ENCODE data around the gene PCTP.

DNA sequence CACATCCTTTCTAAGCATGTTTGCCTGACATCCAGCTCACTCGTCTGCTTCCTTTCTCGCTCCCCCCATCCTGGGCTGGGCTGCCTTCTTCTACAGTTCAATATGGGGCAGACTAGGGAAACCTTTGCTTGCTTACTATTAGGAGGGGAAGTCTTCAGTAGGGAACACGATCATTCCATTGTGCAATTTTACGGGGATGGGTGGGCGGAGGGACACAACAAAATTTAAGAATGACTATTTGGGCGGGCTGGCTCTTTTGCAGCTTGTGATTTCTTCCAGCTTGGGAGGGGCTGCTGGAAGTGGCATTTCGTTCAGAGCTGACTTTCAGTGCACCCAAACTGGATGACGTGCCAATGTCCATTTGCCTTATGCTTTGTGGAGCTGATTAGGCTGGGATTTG is 25.4 kb downstream of the PCTP start:
- TF ChIP-seq POLR2A (IDR thresholded peaks at IDR 0.05) (no peak), EP300 (IDR thresholded peaks at IDR 0.05) (no peak)
- TF ChIP-seq, protein P1, sequence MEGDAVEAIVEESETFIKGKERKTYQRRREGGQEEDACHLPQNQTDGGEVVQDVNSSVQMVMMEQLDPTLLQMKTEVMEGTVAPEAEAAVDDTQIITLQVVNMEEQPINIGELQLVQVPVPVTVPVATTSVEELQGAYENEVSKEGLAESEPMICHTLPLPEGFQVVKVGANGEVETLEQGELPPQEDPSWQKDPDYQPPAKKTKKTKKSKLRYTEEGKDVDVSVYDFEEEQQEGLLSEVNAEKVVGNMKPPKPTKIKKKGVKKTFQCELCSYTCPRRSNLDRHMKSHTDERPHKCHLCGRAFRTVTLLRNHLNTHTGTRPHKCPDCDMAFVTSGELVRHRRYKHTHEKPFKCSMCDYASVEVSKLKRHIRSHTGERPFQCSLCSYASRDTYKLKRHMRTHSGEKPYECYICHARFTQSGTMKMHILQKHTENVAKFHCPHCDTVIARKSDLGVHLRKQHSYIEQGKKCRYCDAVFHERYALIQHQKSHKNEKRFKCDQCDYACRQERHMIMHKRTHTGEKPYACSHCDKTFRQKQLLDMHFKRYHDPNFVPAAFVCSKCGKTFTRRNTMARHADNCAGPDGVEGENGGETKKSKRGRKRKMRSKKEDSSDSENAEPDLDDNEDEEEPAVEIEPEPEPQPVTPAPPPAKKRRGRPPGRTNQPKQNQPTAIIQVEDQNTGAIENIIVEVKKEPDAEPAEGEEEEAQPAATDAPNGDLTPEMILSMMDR (IDR thresholded peaks at IDR 0.05) = no peak
